GM19395 (cell line): ENCODE data around the gene ACP7.
"Not testable (repeated sequence)": the region's sequence is repeated elsewhere in the genome, so short reads cannot be mapped to it uniquely, and the experiment has no call there.

Experiments used
- ATAC-seq: cut with Tn5 transposase; IDR thresholded peaks from one replicate; pipeline ENCODE4 v1.9.1; 2021; ENCODE audit warnings: mild to moderate bottlenecking, moderate library complexity; ENCODE audit not compliant: unreplicated experiment

ACP7 gene

GRCh38 chr19:39104186-39104596, 20.0 kb downstream of the ACP7 start:
- no peak for ATAC-seq

- no peak for ATAC-seq
These were observed 22.0 kb downstream of the ACP7 start for GRCh38 chr19:39106194-39106593.

- ATAC-seq: no peak
These were observed 25.5 kb downstream of the ACP7 start for GRCh38 chr19:39109641-39110040.

- ATAC-seq: no peak
These were observed 26.2 kb downstream of the ACP7 start for GRCh38 chr19:39110263-39110967.

- no peak for ATAC-seq
These were observed 27.5 kb downstream of the ACP7 start for GRCh38 chr19:39111593-39112199.

- ATAC-seq: no peak
These were observed 28.2 kb downstream of the ACP7 start for GRCh38 chr19:39112338-39112890.

- ATAC-seq: no peak
These were observed 29.0 kb downstream of the ACP7 start for GRCh38 chr19:39113199-39113598.

- ATAC-seq: no peak
These were observed 31.1 kb downstream of the ACP7 start for GRCh38 chr19:39115105-39115847.

- ATAC-seq: not testable (repeated sequence)
These were observed 32.9 kb downstream of the ACP7 start for GRCh38 chr19:39117023-39117422.

- no peak for ATAC-seq
These were observed 35.7 kb downstream of the ACP7 start for GRCh38 chr19:39119830-39120229.

- ATAC-seq: no peak
These were observed 39.0 kb downstream of the ACP7 start for GRCh38 chr19:39122934-39123731.

GRCh38 chr19:39124136-39124764, 40.1 kb downstream of the ACP7 start:
- no peak for ATAC-seq

GRCh38 chr19:39125199-39125553, 41.0 kb downstream of the ACP7 start:
- no peak for ATAC-seq

GRCh38 chr19:39125554-39126311, 41.6 kb downstream of the ACP7 start, which contains the start of gene PAK4:
PAK4 (plus strand) TSS chr19:39125786; CDS start chr19:39169554, 43,768 bp downstream.
- ATAC-seq: peak; percentile 84

GRCh38 chr19:39126312-39127187, 42.4 kb downstream of the ACP7 start:
- no peak for ATAC-seq

- no peak for ATAC-seq
These were observed 43.8 kb downstream of the ACP7 start for GRCh38 chr19:39127812-39128515.

GRCh38 chr19:39128516-39129079, 44.4 kb downstream of the ACP7 start:
- no peak for ATAC-seq

GRCh38 chr19:39129116-39129515, 44.9 kb downstream of the ACP7 start:
- ATAC-seq: no peak
